NCI-H187 (cell line): ENCODE data around the gene UGT1A5.

Experiments
- DNase-seq, 2 experiments: peaks; one replicate each; lab custom pipeline; 2025; lab: John Stamatoyannopoulos, UW

The UGT1A5 gene

GRCh38 chr2:233810385-233810784 is 97.7 kb downstream of the UGT1A5 start:
- DNase-seq: no peak

GRCh38 chr2:233811087-233811486 is 98.4 kb downstream of the UGT1A5 start:
- DNase-seq: no peak

GRCh38 chr2:233811732-233812131 is 99.0 kb downstream of the UGT1A5 start:
- DNase-seq: no peak

GRCh38 chr2:233813236-233814055 is 100.7 kb downstream of the UGT1A5 start:
- DNase-seq: no peak

GRCh38 chr2:233814056-233814835 is 101.5 kb downstream of the UGT1A5 start:
- DNase-seq: no peak

GRCh38 chr2:233815861-233816260 is 103.2 kb downstream of the UGT1A5 start:
- no peak for DNase-seq

GRCh38 chr2:233816334-233816733 is 103.6 kb downstream of the UGT1A5 start:
- no peak for DNase-seq

GRCh38 chr2:233816771-233817170 is 104.1 kb downstream of the UGT1A5 start:
- no peak for DNase-seq

- no peak for DNase-seq
Observed at GRCh38 chr2:233817361-233817911, 104.7 kb downstream of the UGT1A5 start.

- DNase-seq: no peak
Observed at GRCh38 chr2:233817995-233818638, 105.4 kb downstream of the UGT1A5 start.

- no peak for DNase-seq
Observed at GRCh38 chr2:233818639-233819621, 106.2 kb downstream of the UGT1A5 start.

GRCh38 chr2:233819884-233820773 is 107.4 kb downstream of the UGT1A5 start:
- DNase-seq: no peak

- DNase-seq: no peak
Observed at GRCh38 chr2:233820774-233821105, 108.0 kb downstream of the UGT1A5 start.

GRCh38 chr2:233821196-233821595 is 108.5 kb downstream of the UGT1A5 start:
- DNase-seq: no peak

- no peak for DNase-seq
Observed at GRCh38 chr2:233821709-233822100, 109.0 kb downstream of the UGT1A5 start.

GRCh38 chr2:233822101-233822771 is 109.5 kb downstream of the UGT1A5 start:
- DNase-seq: no peak
